ENCODE results near the gene SFN. TPM values are rescaled to one million over a fixed set of nuclear protein-coding genes. Genes with fewer than 3 reads are reported as not detected.
A peak's percentile ranks its signal among the peaks of the same experiment; 100 is the strongest.

SFN gene
- polyA plus RNA-seq = 1,000 to 10,000 TPM; 1,075 to 2,440 TPM

DNA sequence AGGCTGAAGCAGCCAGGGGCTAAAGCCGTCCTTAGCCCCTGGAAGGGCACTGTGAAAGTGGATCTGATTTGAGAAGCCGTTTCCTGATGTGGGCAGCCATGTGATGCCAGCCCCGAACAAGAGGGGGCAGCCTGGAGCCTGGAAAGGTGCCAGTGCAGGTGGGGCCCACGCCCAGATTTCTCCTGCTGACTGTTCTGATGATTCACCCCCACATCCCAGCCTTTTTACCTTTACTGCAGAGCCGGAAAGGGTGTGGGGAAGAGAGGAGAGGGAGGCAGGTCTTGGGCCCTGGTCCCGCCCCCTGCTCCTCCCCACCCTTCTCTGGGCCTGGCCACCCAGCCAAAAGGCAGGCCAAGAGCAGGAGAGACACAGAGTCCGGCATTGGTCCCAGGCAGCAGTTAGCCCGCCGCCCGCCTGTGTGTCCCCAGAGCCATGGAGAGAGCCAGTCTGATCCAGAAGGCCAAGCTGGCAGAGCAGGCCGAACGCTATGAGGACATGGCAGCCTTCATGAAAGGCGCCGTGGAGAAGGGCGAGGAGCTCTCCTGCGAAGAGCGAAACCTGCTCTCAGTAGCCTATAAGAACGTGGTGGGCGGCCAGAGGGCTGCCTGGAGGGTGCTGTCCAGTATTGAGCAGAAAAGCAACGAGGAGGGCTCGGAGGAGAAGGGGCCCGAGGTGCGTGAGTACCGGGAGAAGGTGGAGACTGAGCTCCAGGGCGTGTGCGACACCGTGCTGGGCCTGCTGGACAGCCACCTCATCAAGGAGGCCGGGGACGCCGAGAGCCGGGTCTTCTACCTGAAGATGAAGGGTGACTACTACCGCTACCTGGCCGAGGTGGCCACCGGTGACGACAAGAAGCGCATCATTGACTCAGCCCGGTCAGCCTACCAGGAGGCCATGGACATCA is at the start of gene SFN:
TSS of gene SFN (plus strand) at position 369 of the 904 bp plus-strand sequence. CDS start at position 433, 64 bp downstream.
- Histone ChIP-seq H3K4me1 (ENCODE audit: control insufficient read depth in 2 of 2, insufficient read depth in 2 of 2, low read length in 1 of 2) (peaks cover 0 to 7% of the 10 kb centered on the region in 2 donors), H3K4me3 (ENCODE audit: low read depth in 1 of 2, low read length in 2 of 2) (peak within 1 kb of the TSS; percentile 72 to 81), H3K27ac (ENCODE audit: low read depth in 2 of 2, low read length in 1 of 2) (peak within 1 kb of the TSS; percentile 97), H3K36me3 (ENCODE audit: control insufficient read depth in 2 of 2, insufficient read depth in 2 of 2, low read length in 1 of 2) (no peaks in the 10 kb centered on the region), H3K9me3 (ENCODE audit: control insufficient read depth in 2 of 2, insufficient read depth in 1 of 2, low read depth in 1 of 2, low read length in 1 of 2) (no peaks in the 10 kb centered on the region), H3K27me3 (ENCODE audit: control insufficient read depth in 1 of 2, insufficient read depth in 2 of 2, low read length in 2 of 2) (no peaks in the 10 kb centered on the region)
- 49 to 54% methylated on average over 37 of the region's 37 CpGs for WGBS, 2 donors

GRCh38 chr1:26814377-26814776 is 48.6 kb upstream of the SFN start:
- Histone ChIP-seq H3K4me3 (ENCODE audit: low read depth in 1 of 2, low read length in 2 of 2) (no peak overlapping the region), H3K27ac (ENCODE audit: low read depth in 2 of 2, low read length in 1 of 2) (no peak overlapping the region), H3K27me3 (ENCODE audit: control insufficient read depth in 1 of 2, insufficient read depth in 2 of 2, low read length in 2 of 2) (no peaks in the 10 kb centered on the region), H3K36me3 (ENCODE audit: control insufficient read depth in 2 of 2, insufficient read depth in 2 of 2, low read length in 1 of 2) (no peaks in the 10 kb centered on the region), H3K9me3 (ENCODE audit: control insufficient read depth in 2 of 2, insufficient read depth in 1 of 2, low read depth in 1 of 2, low read length in 1 of 2) (no peaks in the 10 kb centered on the region), H3K4me1 (ENCODE audit: control insufficient read depth in 2 of 2, insufficient read depth in 2 of 2, low read length in 1 of 2) (no peaks in the 10 kb centered on the region)
- WGBS, 2 donors = 91 to 92% methylated on average over 2 of the region's 2 CpGs

DNA sequence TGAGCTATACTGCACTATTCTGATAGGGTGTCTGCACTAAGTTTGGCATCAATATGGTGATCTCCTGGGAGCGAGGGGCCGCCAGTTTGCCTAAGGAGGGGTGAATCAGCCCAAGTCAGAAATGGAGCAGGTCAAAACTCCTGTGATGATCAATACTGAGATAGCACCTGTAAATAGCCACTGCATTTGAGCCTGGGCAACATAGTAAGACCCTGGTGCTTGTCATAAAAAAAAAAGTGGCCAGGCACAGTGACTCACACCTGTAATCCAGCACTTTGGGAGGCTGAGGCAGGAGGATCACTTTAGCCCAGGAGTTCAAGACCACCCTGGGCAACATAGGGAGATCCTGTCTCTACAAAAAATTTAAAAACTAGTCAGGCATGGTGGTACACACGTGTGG is 48.1 kb upstream of the SFN start:
- 82 to 91% methylated on average over 3 of the region's 3 CpGs for WGBS, 2 donors
- no peaks in the 10 kb centered on the region for H3K36me3 ChIP-seq (ENCODE audit: control insufficient read depth in 2 of 2, insufficient read depth in 2 of 2, low read length in 1 of 2)
- H3K4me3 ChIP-seq (ENCODE audit: low read depth in 1 of 2, low read length in 2 of 2) = no peak overlapping the region
- no peaks in the 10 kb centered on the region for H3K9me3 ChIP-seq (ENCODE audit: control insufficient read depth in 2 of 2, insufficient read depth in 1 of 2, low read depth in 1 of 2, low read length in 1 of 2)
- no peaks in the 10 kb centered on the region for H3K27me3 ChIP-seq (ENCODE audit: control insufficient read depth in 1 of 2, insufficient read depth in 2 of 2, low read length in 2 of 2)
- no peaks in the 10 kb centered on the region for H3K4me1 ChIP-seq (ENCODE audit: control insufficient read depth in 2 of 2, insufficient read depth in 2 of 2, low read length in 1 of 2)
- no peak overlapping the region for H3K27ac ChIP-seq (ENCODE audit: low read depth in 2 of 2, low read length in 1 of 2)

DNA sequence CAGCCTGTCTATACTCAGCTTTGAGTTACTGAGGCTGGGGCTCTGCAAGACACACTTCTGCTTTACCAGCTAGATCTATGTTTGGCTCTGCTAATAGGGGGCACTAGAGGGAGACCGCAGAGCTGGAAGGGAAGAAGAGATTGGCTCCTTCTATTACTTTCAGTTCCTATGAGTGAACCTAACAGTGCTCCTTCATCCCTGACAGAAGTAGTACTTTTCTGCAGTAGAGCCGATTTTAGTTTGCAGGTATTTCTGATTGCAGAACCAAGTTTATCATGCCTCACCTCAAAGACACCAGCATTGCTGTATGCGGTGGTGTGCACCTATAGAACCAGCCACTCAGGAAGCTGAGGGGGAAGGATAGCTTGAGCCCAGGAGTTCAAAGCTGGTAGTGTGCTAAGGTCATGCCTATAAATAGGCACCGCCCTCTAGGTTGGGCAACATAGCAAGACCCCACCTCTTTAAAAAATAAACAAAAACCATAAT is 42.1 kb upstream of the SFN start:
- no peaks in the 10 kb centered on the region for H3K9me3 ChIP-seq (ENCODE audit: control insufficient read depth in 2 of 2, insufficient read depth in 1 of 2, low read depth in 1 of 2, low read length in 1 of 2)
- H3K27ac ChIP-seq (ENCODE audit: low read depth in 2 of 2, low read length in 1 of 2) = no peak overlapping the region
- no peaks in the 10 kb centered on the region for H3K4me1 ChIP-seq (ENCODE audit: control insufficient read depth in 2 of 2, insufficient read depth in 2 of 2, low read length in 1 of 2)
- H3K36me3 ChIP-seq (ENCODE audit: control insufficient read depth in 2 of 2, insufficient read depth in 2 of 2, low read length in 1 of 2) = no peaks in the 10 kb centered on the region
- 60% methylated on average over 4 of the region's 4 CpGs for WGBS, 2 donors
- H3K27me3 ChIP-seq (ENCODE audit: control insufficient read depth in 1 of 2, insufficient read depth in 2 of 2, low read length in 2 of 2) = no peaks in the 10 kb centered on the region
- no peak overlapping the region for H3K4me3 ChIP-seq (ENCODE audit: low read depth in 1 of 2, low read length in 2 of 2)

DNA sequence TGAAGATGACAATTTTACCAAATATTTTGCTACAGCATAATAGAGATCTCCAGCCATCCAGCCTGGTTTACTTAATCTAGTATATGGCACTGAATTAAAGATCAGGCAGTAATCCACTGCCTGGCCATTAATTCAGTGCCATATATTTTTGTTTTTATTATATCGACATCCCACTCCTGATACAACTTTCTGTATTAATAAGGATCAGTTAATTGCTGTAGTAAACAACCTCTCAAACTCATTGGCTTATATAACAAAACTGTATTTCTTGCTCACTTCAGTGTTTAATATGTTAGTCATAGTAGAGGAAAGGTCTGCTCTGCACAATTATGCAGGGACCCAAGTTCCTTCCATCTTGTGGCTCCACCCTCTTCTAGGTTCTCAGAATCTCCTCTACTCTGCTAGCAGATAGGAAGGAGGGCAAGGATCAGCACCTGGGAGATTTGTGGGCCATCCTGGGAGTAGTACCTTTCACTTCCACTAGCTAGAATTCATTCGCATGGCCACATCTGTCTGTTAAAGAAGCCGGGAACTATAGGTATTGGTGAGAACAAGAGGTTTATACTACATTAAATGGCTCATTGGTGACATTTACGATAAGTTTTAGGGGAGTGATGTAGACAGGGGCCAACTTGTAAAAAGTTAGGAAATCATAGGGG is 40.1 kb upstream of the SFN start:
- no peaks in the 10 kb centered on the region for H3K27me3 ChIP-seq (ENCODE audit: control insufficient read depth in 1 of 2, insufficient read depth in 2 of 2, low read length in 2 of 2)
- WGBS, 2 donors = 94 to 96% methylated on average over 4 of the region's 4 CpGs
- H3K36me3 ChIP-seq (ENCODE audit: control insufficient read depth in 2 of 2, insufficient read depth in 2 of 2, low read length in 1 of 2) = no peaks in the 10 kb centered on the region
- peaks cover 0 to 9% of the 10 kb centered on the region in 2 donors for H3K4me1 ChIP-seq (ENCODE audit: control insufficient read depth in 2 of 2, insufficient read depth in 2 of 2, low read length in 1 of 2)
- H3K27ac ChIP-seq (ENCODE audit: low read depth in 2 of 2, low read length in 1 of 2) = no peak overlapping the region
- H3K4me3 ChIP-seq (ENCODE audit: low read depth in 1 of 2, low read length in 2 of 2) = no peak overlapping the region
- H3K9me3 ChIP-seq (ENCODE audit: control insufficient read depth in 2 of 2, insufficient read depth in 1 of 2, low read depth in 1 of 2, low read length in 1 of 2) = no peaks in the 10 kb centered on the region

- WGBS, 2 donors = 58 to 59% methylated on average over 3 of the region's 3 CpGs
- Histone ChIP-seq H3K27ac (ENCODE audit: low read depth in 2 of 2, low read length in 1 of 2) (peak overlapping the region; percentile 77 to 95), H3K4me1 (ENCODE audit: control insufficient read depth in 2 of 2, insufficient read depth in 2 of 2, low read length in 1 of 2) (peaks cover 0 to 18% of the 10 kb centered on the region in 2 donors)
Observed at GRCh38 chr1:26824731-26825130, 38.2 kb upstream of the SFN start.

GRCh38 chr1:26826261-26827105 is 36.5 kb upstream of the SFN start, which contains the start of gene ZDHHC18:
Gene ZDHHC18 (plus strand): TSS chr1:26826688. CDS start chr1:26826805, 117 bp downstream.
- no peaks in the 10 kb centered on the region for H3K9me3 ChIP-seq (ENCODE audit: control insufficient read depth in 2 of 2, insufficient read depth in 1 of 2, low read depth in 1 of 2, low read length in 1 of 2)
- 1% methylated on average over 54 to 107 of the region's 107 CpGs for WGBS, 2 donors
- no peaks in the 10 kb centered on the region for H3K27me3 ChIP-seq (ENCODE audit: control insufficient read depth in 1 of 2, insufficient read depth in 2 of 2, low read length in 2 of 2)
- H3K4me1 ChIP-seq (ENCODE audit: control insufficient read depth in 2 of 2, insufficient read depth in 2 of 2, low read length in 1 of 2) = peaks cover 0 to 19% of the 10 kb centered on the region in 2 donors
- H3K4me3 ChIP-seq (ENCODE audit: low read depth in 1 of 2, low read length in 2 of 2) = peak within 1 kb of the TSS; percentile 70 to 89
- peaks cover 0 to under 1% of the 10 kb centered on the region in 2 donors for H3K36me3 ChIP-seq (ENCODE audit: control insufficient read depth in 2 of 2, insufficient read depth in 2 of 2, low read length in 1 of 2)
- peak within 1 kb of the TSS; percentile 77 to 95 for H3K27ac ChIP-seq (ENCODE audit: low read depth in 2 of 2, low read length in 1 of 2)

More at GRCh38 chr1:26824731-26825130, 38.2 kb upstream of the SFN start:
- no peak overlapping the region for H3K4me3 ChIP-seq (ENCODE audit: low read depth in 1 of 2, low read length in 2 of 2)
- no peaks in the 10 kb centered on the region for H3K9me3 ChIP-seq (ENCODE audit: control insufficient read depth in 2 of 2, insufficient read depth in 1 of 2, low read depth in 1 of 2, low read length in 1 of 2)
- H3K36me3 ChIP-seq (ENCODE audit: control insufficient read depth in 2 of 2, insufficient read depth in 2 of 2, low read length in 1 of 2) = no peaks in the 10 kb centered on the region
- H3K27me3 ChIP-seq (ENCODE audit: control insufficient read depth in 1 of 2, insufficient read depth in 2 of 2, low read length in 2 of 2) = no peaks in the 10 kb centered on the region

DNA sequence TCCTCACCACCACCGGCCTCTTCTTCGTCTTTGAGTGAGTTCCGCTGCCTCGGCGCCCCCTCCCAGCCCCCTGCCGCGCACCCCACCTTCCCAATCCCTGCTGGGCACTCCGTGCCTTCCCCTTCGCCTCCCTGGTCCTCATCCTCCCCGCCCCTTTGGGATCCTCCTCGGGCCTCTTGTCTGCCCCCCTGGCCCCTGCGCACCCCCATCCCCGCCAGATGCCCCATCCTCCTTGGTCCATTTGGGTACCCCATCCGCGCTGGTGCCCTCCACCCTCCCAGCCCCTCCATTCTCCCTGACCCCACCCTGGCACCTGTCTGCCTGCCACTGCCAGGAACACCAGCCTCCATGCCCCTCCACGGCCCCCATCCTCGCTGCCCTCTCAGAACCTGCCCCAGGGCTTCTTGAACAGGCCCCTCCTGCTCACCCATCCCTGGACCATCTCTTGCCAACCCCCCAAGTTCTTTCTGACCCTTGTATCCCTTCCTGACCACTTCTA is 35.8 kb upstream of the SFN start:
- H3K27ac ChIP-seq (ENCODE audit: low read depth in 2 of 2, low read length in 1 of 2) = peak overlapping the region; percentile 69 to 77
- peaks cover 0 to 7% of the 10 kb centered on the region in 2 donors for H3K36me3 ChIP-seq (ENCODE audit: control insufficient read depth in 2 of 2, insufficient read depth in 2 of 2, low read length in 1 of 2)
- H3K4me3 ChIP-seq (ENCODE audit: low read depth in 1 of 2, low read length in 2 of 2) = peak overlapping the region; percentile 70 to 89
- 2% methylated on average over 14 to 17 of the region's 17 CpGs for WGBS, 2 donors
- H3K9me3 ChIP-seq (ENCODE audit: control insufficient read depth in 2 of 2, insufficient read depth in 1 of 2, low read depth in 1 of 2, low read length in 1 of 2) = no peaks in the 10 kb centered on the region
- H3K4me1 ChIP-seq (ENCODE audit: control insufficient read depth in 2 of 2, insufficient read depth in 2 of 2, low read length in 1 of 2) = peaks cover 0 to 23% of the 10 kb centered on the region in 2 donors
- no peaks in the 10 kb centered on the region for H3K27me3 ChIP-seq (ENCODE audit: control insufficient read depth in 1 of 2, insufficient read depth in 2 of 2, low read length in 2 of 2)

- peak overlapping the region; percentile 70 to 89 for H3K4me3 ChIP-seq (ENCODE audit: low read depth in 1 of 2, low read length in 2 of 2)
- H3K27ac ChIP-seq (ENCODE audit: low read depth in 2 of 2, low read length in 1 of 2) = peak overlapping the region in 1 of 2 donors; percentile 4
- H3K36me3 ChIP-seq (ENCODE audit: control insufficient read depth in 2 of 2, insufficient read depth in 2 of 2, low read length in 1 of 2) = peaks cover 3 to 12% of the 10 kb centered on the region in 2 donors
- no peaks in the 10 kb centered on the region for H3K27me3 ChIP-seq (ENCODE audit: control insufficient read depth in 1 of 2, insufficient read depth in 2 of 2, low read length in 2 of 2)
- WGBS, 2 donors = 18 to 32% methylated on average over 11 of the region's 11 CpGs
- H3K4me1 ChIP-seq (ENCODE audit: control insufficient read depth in 2 of 2, insufficient read depth in 2 of 2, low read length in 1 of 2) = peaks cover 0 to 23% of the 10 kb centered on the region in 2 donors
- H3K9me3 ChIP-seq (ENCODE audit: control insufficient read depth in 2 of 2, insufficient read depth in 1 of 2, low read depth in 1 of 2, low read length in 1 of 2) = no peaks in the 10 kb centered on the region
Observed at GRCh38 chr1:26827663-26828062, 35.3 kb upstream of the SFN start.
